HCT116 (cell line): ENCODE results near the gene HES5. TPM values are rescaled to one million over a fixed set of nuclear protein-coding genes. Genes with fewer than 3 reads are reported as not detected.

Experiments used
- ATAC-seq: fragments of 200-7000 bp; cut with Tn5 transposase; 2 replicates; pipeline ENCODE4 v1.9.1; 2020; ENCODE audit warnings: mild to moderate bottlenecking, moderate library complexity
- BruUV-seq: library from RNA; stranded (reverse); fragments of 400-500 nt; replicated peaks from 2 replicates; lab custom pipeline; 2021; lab: Mats Ljungman, UMichigan
- CTCF ChIA-PET: fragments of 300-600 bp; sonication (Branson Sonifier 250); formaldehyde crosslinking; loops from one replicate; lab custom pipeline; 2021; ENCODE audit warnings: antibody characterized with exemption; lab: Charles Lee
- POLR2A ChIA-PET: fragments of 300-600, 350-600 bp; sonication (Branson Sonifier 250); formaldehyde crosslinking; loops from one replicate; lab custom pipeline; 2021; ENCODE audit warnings: antibody characterized with exemption; lab: Charles Lee
- RAD21 ChIA-PET, 2 experiments: fragments of 300-600 bp; sonication (Branson Sonifier 250); formaldehyde crosslinking; loops; one replicate each; lab custom pipeline; 2023; ENCODE audit warnings: low total read pairs in 2 of 2; ENCODE audit not compliant: uncharacterized antibody in 2 of 2, unreplicated experiment in 2 of 2, low non-redundant PET in 1 of 2; lab: Charles Lee
- DNase-seq: peaks from one replicate; pipeline ENCODE4 v3.0.0-alpha.2; 2010; ENCODE audit warnings: low read depth, low spot score
- H2AFZ ChIP-seq: fragments of 200-600 bp; shearing (Covaris generic), sonication (generic); 2 replicates; pipeline ENCODE4 v1.6.1; 2017; ENCODE audit warnings: low read depth, mixed run types, mixed read lengths, antibody characterized with exemption, low read length; ENCODE audit not compliant: poor library complexity, severe bottlenecking
- H3K27ac ChIP-seq: 2 replicates; pipeline ENCODE4 v1.5.1; 2012; ENCODE audit warnings: low read depth, low read length
- H3K27me3 ChIP-seq: fragments of 200-600 bp; sonication (generic); 2 replicates; pipeline ENCODE4 v1.6.1; 2016; ENCODE audit warnings: mixed run types, low read length, mixed read lengths; ENCODE audit not compliant: insufficient read depth
- H3K36me3 ChIP-seq, 2 experiments: fragments of 200-500 bp in 1 of 2; fragments of 200-600 bp in 1 of 2; sonication (Bioruptor generic) in 1 of 2; sonication (generic) in 1 of 2; 2 replicates each; pipeline versions ENCODE4 v1.5.1 to v1.6.1; 2014 to 2016; ENCODE audit warnings: low read length in 2 of 2, inconsistent platforms in 1 of 2, mixed read lengths in 1 of 2, mixed run types in 1 of 2; ENCODE audit not compliant: insufficient read depth in 2 of 2, control insufficient read depth in 1 of 2
- H3K4me1 ChIP-seq, 2 experiments: fragments of 200-600 bp in 1 of 2; sonication (generic) in 1 of 2; 2 replicates each; pipeline versions ENCODE4 v1.5.1 to v1.6.1; 2012 to 2017; ENCODE audit warnings: low read length in 2 of 2, inconsistent platforms in 1 of 2, mild to moderate bottlenecking in 1 of 2, mixed read lengths in 1 of 2, mixed run types in 1 of 2, moderate library complexity in 1 of 2; ENCODE audit not compliant: insufficient read depth in 2 of 2, control insufficient read depth in 1 of 2
- H3K4me2 ChIP-seq: fragments of 200-600 bp; sonication (generic); 2 replicates; pipeline ENCODE4 v1.6.1; 2017; ENCODE audit warnings: mixed run types, low read length, mixed read lengths
- H3K4me3 ChIP-seq, 2 experiments: fragments of 200-600 bp in 1 of 2; sonication (generic) in 1 of 2; replicated peaks in 1 of 2; 2 replicates each; pipeline ENCODE4 v1.5.1; 2011 to 2016; ENCODE audit warnings: low read length in 2 of 2, control low read depth in 1 of 2, low read depth in 1 of 2, mild to moderate bottlenecking in 1 of 2, mixed read lengths in 1 of 2, mixed run types in 1 of 2
- H3K79me2 ChIP-seq: fragments of 200-600 bp; sonication (generic); 2 replicates; pipeline ENCODE4 v1.6.1; 2017; ENCODE audit warnings: mild to moderate bottlenecking, mixed run types, low read length, moderate library complexity, mixed read lengths; ENCODE audit not compliant: insufficient read depth
- H3K9ac ChIP-seq: fragments of 200-600 bp; sonication (generic); 2 replicates; pipeline ENCODE4 v1.6.1; 2016; ENCODE audit warnings: low read length, mixed read lengths
- H3K9me2 ChIP-seq: fragments of 200-600 bp; sonication (generic), shearing (Covaris generic); 2 replicates; pipeline ENCODE4 v1.6.1; 2017; ENCODE audit warnings: mixed run types, mild to moderate bottlenecking, moderate library complexity; ENCODE audit not compliant: insufficient read depth
- H3K9me3 ChIP-seq, 2 experiments: fragments of 200-500 bp in 1 of 2; fragments of 200-600 bp in 1 of 2; sonication (Bioruptor generic) in 1 of 2; sonication (generic) in 1 of 2; 2 replicates each; pipeline ENCODE4 v1.6.1; 2014 to 2017; ENCODE audit warnings: low read length in 2 of 2, mixed read lengths in 2 of 2, inconsistent platforms in 1 of 2, low read depth in 1 of 2, mild to moderate bottlenecking in 1 of 2, mixed run types in 1 of 2, moderate library complexity in 1 of 2; ENCODE audit not compliant: control insufficient read depth in 1 of 2, insufficient read depth in 1 of 2
- H4K20me1 ChIP-seq: fragments of 200-600 bp; sonication (generic), shearing (Covaris generic); 2 replicates; pipeline ENCODE4 v1.6.1; 2017; ENCODE audit warnings: mixed run types, mild to moderate bottlenecking, moderate library complexity; ENCODE audit not compliant: insufficient read depth
- CBX3 ChIP-seq: IDR thresholded peaks from 2 replicates; pipeline ENCODE4 v1.6.1; 2012; ENCODE audit warnings: low read depth
- CEBPB ChIP-seq: IDR thresholded peaks from 2 replicates; pipeline ENCODE4 v1.6.1; 2012; ENCODE audit warnings: low read depth
- CTCF ChIP-seq, 3 experiments: fragments of 200-600 bp in 1 of 3; sonication (generic) in 1 of 3; IDR thresholded peaks in 2 of 3; conservative IDR thresholded peaks in 1 of 3; 2 replicates each; pipeline ENCODE4 v1.5.1; 2012 to 2017; ENCODE audit warnings: low read depth in 2 of 3, low read length in 2 of 3, antibody characterized with exemption in 1 of 3, borderline replicate concordance in 1 of 3, control low read depth in 1 of 3, mild to moderate bottlenecking in 1 of 3, mixed read lengths in 1 of 3, mixed run types in 1 of 3, moderate library complexity in 1 of 3; ENCODE audit not compliant: insufficient read depth in 1 of 3
- ELF1 ChIP-seq: IDR thresholded peaks from 2 replicates; pipeline ENCODE4 v1.6.1; 2012; ENCODE audit warnings: low read depth, borderline replicate concordance
- EZH2 ChIP-seq: fragments of 200-600 bp; sonication (generic); IDR thresholded peaks from 2 replicates; pipeline ENCODE4 v1.6.1; 2017; ENCODE audit warnings: antibody characterized with exemption, mixed run types
- EZH2phosphoT487 ChIP-seq: fragments of 200-600 bp; IDR thresholded peaks from 2 replicates; pipeline ENCODE4 v1.6.1; 2018; ENCODE audit warnings: antibody characterized with exemption, borderline replicate concordance
- FOSL1 ChIP-seq: IDR thresholded peaks from 2 replicates; pipeline ENCODE4 v1.6.1; 2012; ENCODE audit warnings: low read depth
- JUND ChIP-seq: IDR thresholded peaks from 2 replicates; pipeline ENCODE4 v1.6.1; 2012
- POLR2A ChIP-seq: IDR thresholded peaks from 2 replicates; pipeline ENCODE4 v1.7.0; 2011; ENCODE audit warnings: borderline replicate concordance; ENCODE audit not compliant: insufficient read depth, insufficient read length; ENCODE audit errors: extremely low read depth
- POLR2AphosphoS5 ChIP-seq: IDR thresholded peaks from 2 replicates; pipeline ENCODE4 v1.6.1; 2011; ENCODE audit warnings: mild to moderate bottlenecking, low read depth, low read length, moderate library complexity
- RAD21 ChIP-seq: IDR thresholded peaks from 2 replicates; pipeline ENCODE4 v1.6.1; 2012; ENCODE audit warnings: low read depth, mild to moderate bottlenecking
- REST ChIP-seq: IDR thresholded peaks from 2 replicates; pipeline ENCODE4 v1.6.1; 2012; ENCODE audit warnings: low read depth
- SIN3A ChIP-seq: IDR thresholded peaks from 2 replicates; pipeline ENCODE4 v1.6.1; 2012; ENCODE audit warnings: low read depth
- SP1 ChIP-seq: IDR thresholded peaks from 2 replicates; pipeline ENCODE4 v1.6.1; 2012; ENCODE audit warnings: low read depth
- SRF ChIP-seq: IDR thresholded peaks from 2 replicates; pipeline ENCODE4 v1.6.1; 2012; ENCODE audit warnings: low read depth
- YY1 ChIP-seq: IDR thresholded peaks from 2 replicates; pipeline ENCODE4 v1.6.1; 2011; ENCODE audit warnings: low read length, low read depth, moderate library complexity, mild to moderate bottlenecking; ENCODE audit not compliant: insufficient replicate concordance; ENCODE audit errors: extremely low read depth
- ZFX ChIP-seq: fragments of 450-650 bp; IDR thresholded peaks from 2 replicates; pipeline ENCODE4 v1.6.1; 2017
- ZNF274 ChIP-seq: fragments of 200-500 bp; sonication (Bioruptor generic); IDR thresholded peaks from 2 replicates; pipeline ENCODE4 v1.6.1; 2014; ENCODE audit warnings: mild to moderate bottlenecking, low read depth, low read length, inconsistent platforms
- intact Hi-C: fragments of 100-400 bp; cut with micrococcal nuclease; formaldehyde crosslinking; loops from 2 replicates; pipeline ENCODE4 v1.10.0; 2022
- total RNA-seq: library from RNA; stranded (reverse); gene quantifications from one replicate; pipeline ENCODE4 v1.2.1, GENCODE V29; 2021; ENCODE audit not compliant: unreplicated experiment
- TF ChIP-seq, protein P1 (sequence below): IDR thresholded peaks from 2 replicates; pipeline ENCODE4 v1.6.1; 2011; ENCODE audit warnings: mild to moderate bottlenecking, low read length, moderate library complexity; ENCODE audit not compliant: insufficient replicate concordance; ENCODE audit errors: extremely low read depth
- TF ChIP-seq, protein P2 (sequence below): IDR thresholded peaks from 2 replicates; pipeline ENCODE4 v1.6.1; 2012

Gene HES5
- total RNA-seq, 1 experiment from 2014 or later, result not detected

- H3K9me3 ChIP-seq, result no peaks in the 10 kb centered on the region
- no peak overlapping the region for H3K4me2 ChIP-seq
- H3K27me3 ChIP-seq, result no peaks in the 10 kb centered on the region
- no peak overlapping the region for H3K9ac ChIP-seq
- no peaks in the 10 kb centered on the region for H3K79me2 ChIP-seq
- no peaks in the 10 kb centered on the region for H4K20me1 ChIP-seq
- BruUV-seq, result no TSS peak
- no peak for DNase-seq
- H3K4me1 ChIP-seq, result peaks cover 20 to 21% of the 10 kb centered on the region in 2 experiments
- RAD21 ChIA-PET, result no interaction called here
- CTCF ChIA-PET, result no interaction called here
- TF ChIP-seq ZNF274 (no peak), RAD21 (no peak), CEBPB (no peak), REST (no peak), ELF1 (no peak), SRF (no peak), SIN3A (no peak), YY1 (no peak), FOSL1 (no peak), CTCF (IDR thresholded peaks at IDR 0.05 in 2 of 3, conservative IDR thresholded peaks at IDR 0.05 in 1 of 3; ENCODE audit: borderline replicate concordance in 1 of 3, insufficient read depth in 1 of 3, low read depth in 2 of 3, low read length in 2 of 3) (no peak), POLR2A (no peak), EZH2phosphoT487 (no peak), POLR2AphosphoS5 (no peak), CBX3 (no peak), JUND (no peak), SP1 (no peak), ZFX (no peak), EZH2 (no peak)
- TF ChIP-seq, protein P1, sequence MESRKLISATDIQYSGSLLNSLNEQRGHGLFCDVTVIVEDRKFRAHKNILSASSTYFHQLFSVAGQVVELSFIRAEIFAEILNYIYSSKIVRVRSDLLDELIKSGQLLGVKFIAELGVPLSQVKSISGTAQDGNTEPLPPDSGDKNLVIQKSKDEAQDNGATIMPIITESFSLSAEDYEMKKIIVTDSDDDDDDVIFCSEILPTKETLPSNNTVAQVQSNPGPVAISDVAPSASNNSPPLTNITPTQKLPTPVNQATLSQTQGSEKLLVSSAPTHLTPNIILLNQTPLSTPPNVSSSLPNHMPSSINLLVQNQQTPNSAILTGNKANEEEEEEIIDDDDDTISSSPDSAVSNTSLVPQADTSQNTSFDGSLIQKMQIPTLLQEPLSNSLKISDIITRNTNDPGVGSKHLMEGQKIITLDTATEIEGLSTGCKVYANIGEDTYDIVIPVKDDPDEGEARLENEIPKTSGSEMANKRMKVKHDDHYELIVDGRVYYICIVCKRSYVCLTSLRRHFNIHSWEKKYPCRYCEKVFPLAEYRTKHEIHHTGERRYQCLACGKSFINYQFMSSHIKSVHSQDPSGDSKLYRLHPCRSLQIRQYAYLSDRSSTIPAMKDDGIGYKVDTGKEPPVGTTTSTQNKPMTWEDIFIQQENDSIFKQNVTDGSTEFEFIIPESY, result no peak
- TF ChIP-seq, protein P2, sequence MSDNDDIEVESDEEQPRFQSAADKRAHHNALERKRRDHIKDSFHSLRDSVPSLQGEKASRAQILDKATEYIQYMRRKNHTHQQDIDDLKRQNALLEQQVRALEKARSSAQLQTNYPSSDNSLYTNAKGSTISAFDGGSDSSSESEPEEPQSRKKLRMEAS, result no peak
- no peak overlapping the region for H3K4me3 ChIP-seq
- H3K27ac ChIP-seq, result no peak overlapping the region
- intact Hi-C loops, result no loop called here
- no peak for ATAC-seq
- no peaks in the 10 kb centered on the region for H3K36me3 ChIP-seq
- no peak overlapping the region for H2AFZ ChIP-seq
- POLR2A ChIA-PET, result no interaction called here
- no peaks in the 10 kb centered on the region for H3K9me2 ChIP-seq
Measured at GRCh38 chr1:2552189-2552588, 22.1 kb upstream of the HES5 start.
